ENCODE results near the gene P2RX2.

DNA sequence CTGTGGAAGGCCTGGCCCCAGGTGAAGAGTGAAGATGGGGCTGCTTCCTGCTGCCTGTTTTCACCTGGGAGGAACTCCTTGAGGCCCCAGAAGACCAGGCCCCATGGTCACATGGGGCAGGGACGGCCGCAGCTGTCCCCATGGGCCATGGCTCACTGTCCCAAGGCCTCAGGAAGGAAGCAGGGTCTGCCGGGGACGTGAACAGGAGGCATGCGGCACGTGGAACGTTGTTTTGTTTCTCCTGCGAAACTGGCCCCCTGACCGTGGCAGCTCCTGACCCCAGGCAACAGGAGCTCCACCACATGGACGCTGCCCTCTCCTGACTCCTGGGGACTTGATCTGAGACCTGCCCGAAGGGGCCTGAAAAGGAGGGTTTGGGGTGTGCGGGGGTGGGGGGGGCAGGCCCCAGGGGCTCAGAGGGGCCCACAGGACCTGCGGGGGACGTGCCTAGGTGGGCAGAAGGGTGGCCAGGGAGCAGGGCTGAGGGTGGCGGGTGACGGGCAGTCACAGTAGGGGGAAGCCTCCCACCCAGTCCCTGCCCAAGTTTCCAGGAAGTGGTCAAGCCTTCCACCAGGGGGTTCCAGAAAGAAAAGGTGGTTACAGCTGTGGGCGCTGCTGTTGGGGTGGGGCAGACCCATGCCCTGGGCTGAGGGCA lies 49.6 kb upstream of the P2RX2 start:
- no peak for TF ChIP-seq EZH2 (IDR thresholded peaks at IDR 0.05; ENCODE audit: low read depth, unreplicated experiment)
- no peak for TF ChIP-seq POLR2AphosphoS5 (IDR thresholded peaks at IDR 0.05; ENCODE audit: low read depth)
- TF ChIP-seq, protein P1, sequence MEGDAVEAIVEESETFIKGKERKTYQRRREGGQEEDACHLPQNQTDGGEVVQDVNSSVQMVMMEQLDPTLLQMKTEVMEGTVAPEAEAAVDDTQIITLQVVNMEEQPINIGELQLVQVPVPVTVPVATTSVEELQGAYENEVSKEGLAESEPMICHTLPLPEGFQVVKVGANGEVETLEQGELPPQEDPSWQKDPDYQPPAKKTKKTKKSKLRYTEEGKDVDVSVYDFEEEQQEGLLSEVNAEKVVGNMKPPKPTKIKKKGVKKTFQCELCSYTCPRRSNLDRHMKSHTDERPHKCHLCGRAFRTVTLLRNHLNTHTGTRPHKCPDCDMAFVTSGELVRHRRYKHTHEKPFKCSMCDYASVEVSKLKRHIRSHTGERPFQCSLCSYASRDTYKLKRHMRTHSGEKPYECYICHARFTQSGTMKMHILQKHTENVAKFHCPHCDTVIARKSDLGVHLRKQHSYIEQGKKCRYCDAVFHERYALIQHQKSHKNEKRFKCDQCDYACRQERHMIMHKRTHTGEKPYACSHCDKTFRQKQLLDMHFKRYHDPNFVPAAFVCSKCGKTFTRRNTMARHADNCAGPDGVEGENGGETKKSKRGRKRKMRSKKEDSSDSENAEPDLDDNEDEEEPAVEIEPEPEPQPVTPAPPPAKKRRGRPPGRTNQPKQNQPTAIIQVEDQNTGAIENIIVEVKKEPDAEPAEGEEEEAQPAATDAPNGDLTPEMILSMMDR (conservative IDR thresholded peaks at IDR 0.05; ENCODE audit: low read depth in 2 of 2): no peak
- TF ChIP-seq, protein P2, sequence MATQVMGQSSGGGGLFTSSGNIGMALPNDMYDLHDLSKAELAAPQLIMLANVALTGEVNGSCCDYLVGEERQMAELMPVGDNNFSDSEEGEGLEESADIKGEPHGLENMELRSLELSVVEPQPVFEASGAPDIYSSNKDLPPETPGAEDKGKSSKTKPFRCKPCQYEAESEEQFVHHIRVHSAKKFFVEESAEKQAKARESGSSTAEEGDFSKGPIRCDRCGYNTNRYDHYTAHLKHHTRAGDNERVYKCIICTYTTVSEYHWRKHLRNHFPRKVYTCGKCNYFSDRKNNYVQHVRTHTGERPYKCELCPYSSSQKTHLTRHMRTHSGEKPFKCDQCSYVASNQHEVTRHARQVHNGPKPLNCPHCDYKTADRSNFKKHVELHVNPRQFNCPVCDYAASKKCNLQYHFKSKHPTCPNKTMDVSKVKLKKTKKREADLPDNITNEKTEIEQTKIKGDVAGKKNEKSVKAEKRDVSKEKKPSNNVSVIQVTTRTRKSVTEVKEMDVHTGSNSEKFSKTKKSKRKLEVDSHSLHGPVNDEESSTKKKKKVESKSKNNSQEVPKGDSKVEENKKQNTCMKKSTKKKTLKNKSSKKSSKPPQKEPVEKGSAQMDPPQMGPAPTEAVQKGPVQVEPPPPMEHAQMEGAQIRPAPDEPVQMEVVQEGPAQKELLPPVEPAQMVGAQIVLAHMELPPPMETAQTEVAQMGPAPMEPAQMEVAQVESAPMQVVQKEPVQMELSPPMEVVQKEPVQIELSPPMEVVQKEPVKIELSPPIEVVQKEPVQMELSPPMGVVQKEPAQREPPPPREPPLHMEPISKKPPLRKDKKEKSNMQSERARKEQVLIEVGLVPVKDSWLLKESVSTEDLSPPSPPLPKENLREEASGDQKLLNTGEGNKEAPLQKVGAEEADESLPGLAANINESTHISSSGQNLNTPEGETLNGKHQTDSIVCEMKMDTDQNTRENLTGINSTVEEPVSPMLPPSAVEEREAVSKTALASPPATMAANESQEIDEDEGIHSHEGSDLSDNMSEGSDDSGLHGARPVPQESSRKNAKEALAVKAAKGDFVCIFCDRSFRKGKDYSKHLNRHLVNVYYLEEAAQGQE (IDR thresholded peaks at IDR 0.05; ENCODE audit: unreplicated experiment): no peak
- no peak for TF ChIP-seq EZH2phosphoT487 (IDR thresholded peaks at IDR 0.05; ENCODE audit: unreplicated experiment)
- no peak for TF ChIP-seq NANOG (IDR thresholded peaks at IDR 0.05; ENCODE audit: borderline replicate concordance)
- no peak for TF ChIP-seq ZNF114 (CRISPR knock-in tag; IDR thresholded peaks at IDR 0.05)
- TF ChIP-seq CREB1 (CRISPR knock-in tag; IDR thresholded peaks at IDR 0.05; ENCODE audit: low read depth): no peak
- no peak for TF ChIP-seq JUNB (IDR thresholded peaks at IDR 0.05; ENCODE audit: unreplicated experiment)
- TF ChIP-seq, protein P3, sequence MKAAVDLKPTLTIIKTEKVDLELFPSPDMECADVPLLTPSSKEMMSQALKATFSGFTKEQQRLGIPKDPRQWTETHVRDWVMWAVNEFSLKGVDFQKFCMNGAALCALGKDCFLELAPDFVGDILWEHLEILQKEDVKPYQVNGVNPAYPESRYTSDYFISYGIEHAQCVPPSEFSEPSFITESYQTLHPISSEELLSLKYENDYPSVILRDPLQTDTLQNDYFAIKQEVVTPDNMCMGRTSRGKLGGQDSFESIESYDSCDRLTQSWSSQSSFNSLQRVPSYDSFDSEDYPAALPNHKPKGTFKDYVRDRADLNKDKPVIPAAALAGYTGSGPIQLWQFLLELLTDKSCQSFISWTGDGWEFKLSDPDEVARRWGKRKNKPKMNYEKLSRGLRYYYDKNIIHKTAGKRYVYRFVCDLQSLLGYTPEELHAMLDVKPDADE (IDR thresholded peaks at IDR 0.05): no peak
- no peak for TF ChIP-seq ZNF331 (CRISPR knock-in tag; IDR thresholded peaks at IDR 0.05; ENCODE audit: low read depth)
